MCF 10A (cell line): ENCODE data around the gene NR3C2. TPM values are rescaled to one million over a fixed set of nuclear protein-coding genes. Genes with fewer than 3 reads are reported as not detected.

Experiments used
- BruUV-seq: library from RNA; stranded (reverse); fragments of 400-500 nt; replicated peaks from 2 replicates; lab custom pipeline; 2021; lab: Mats Ljungman, UMichigan
- CTCF ChIA-PET: fragments of 300-600 bp; sonication (Branson Sonifier 250); formaldehyde crosslinking; extraction: SDS; loops from one replicate; lab custom pipeline; 2021; ENCODE audit warnings: antibody characterized with exemption, inconsistent platforms; lab: Yijun Ruan, JAX
- POLR2A ChIA-PET: fragments of 300-600, 350-650 bp; sonication (Branson Sonifier 250); formaldehyde crosslinking; extraction: SDS; loops from one replicate; lab custom pipeline; 2020; ENCODE audit warnings: antibody characterized with exemption, inconsistent platforms; lab: Yijun Ruan, JAX
- DNase-seq: peaks from one replicate; pipeline ENCODE4 v3.0.0-alpha.2; 2018; ENCODE audit not compliant: unreplicated experiment
- H3K27ac Mint-ChIP-seq: one replicate; pipeline ENCODE4 v1.8.0; 2022; ENCODE audit warnings: mild to moderate bottlenecking, low read depth, mixed read lengths; ENCODE audit not compliant: unreplicated experiment
- H3K27me3 Mint-ChIP-seq: one replicate; pipeline ENCODE4 v1.8.0; 2022; ENCODE audit warnings: mixed read lengths; ENCODE audit not compliant: insufficient read depth, unreplicated experiment
- H3K36me3 Mint-ChIP-seq: one replicate; pipeline ENCODE4 v1.8.0; 2022; ENCODE audit warnings: mild to moderate bottlenecking, moderate library complexity, mixed read lengths; ENCODE audit not compliant: insufficient read depth, unreplicated experiment
- H3K4me1 Mint-ChIP-seq: one replicate; pipeline ENCODE4 v1.8.0; 2022; ENCODE audit warnings: mixed read lengths; ENCODE audit not compliant: insufficient read depth, unreplicated experiment
- H3K4me3 Mint-ChIP-seq: one replicate; pipeline ENCODE4 v1.8.0; 2022; ENCODE audit warnings: mild to moderate bottlenecking, moderate library complexity, mixed read lengths; ENCODE audit not compliant: unreplicated experiment
- H3K9me3 Mint-ChIP-seq: one replicate; pipeline ENCODE4 v1.8.0; 2022; ENCODE audit warnings: mixed read lengths; ENCODE audit not compliant: unreplicated experiment
- intact Hi-C: fragments of 100-400 bp; cut with micrococcal nuclease; formaldehyde crosslinking; loops from 2 replicates; pipeline ENCODE4 v1.14.1; 2022
- total RNA-seq: library from RNA; stranded (reverse); gene quantifications from 2 replicates; pipeline ENCODE4 v1.2.3, GENCODE V29; 2022
- TF ChIP-seq, protein P1 (sequence below): fragments of 200-600 bp; IDR thresholded peaks from one replicate; pipeline ENCODE4 v1.8.0; 2022; ENCODE audit warnings: antibody characterized with exemption, mild to moderate bottlenecking; ENCODE audit not compliant: unreplicated experiment

The NR3C2 gene
- total RNA-seq, 1 experiment from 2014 or later, result 0.21 TPM

DNA sequence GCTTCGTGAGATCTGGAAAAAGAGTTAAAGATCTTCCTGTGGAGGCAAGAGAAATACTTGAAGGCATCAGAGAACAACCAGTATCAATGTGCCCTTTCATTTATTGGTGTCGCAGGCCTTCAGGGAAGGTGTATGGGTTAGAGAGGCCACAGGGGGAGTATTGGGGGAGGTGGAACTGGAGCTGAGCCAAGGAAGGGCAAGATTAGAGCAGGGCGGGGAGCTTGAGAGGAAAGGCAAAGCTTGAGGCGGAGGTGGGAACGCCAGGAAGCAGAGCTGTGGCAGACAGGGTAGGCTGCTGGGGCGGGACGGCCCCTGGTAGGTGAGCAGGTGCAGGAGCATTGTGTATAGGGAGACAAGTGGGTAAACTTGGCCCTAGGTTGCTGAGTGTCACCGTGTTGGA, 380.4 kb downstream of the NR3C2 start:
- H3K4me3 Mint-ChIP-seq, result no peak overlapping the region
- TF ChIP-seq, protein P1, sequence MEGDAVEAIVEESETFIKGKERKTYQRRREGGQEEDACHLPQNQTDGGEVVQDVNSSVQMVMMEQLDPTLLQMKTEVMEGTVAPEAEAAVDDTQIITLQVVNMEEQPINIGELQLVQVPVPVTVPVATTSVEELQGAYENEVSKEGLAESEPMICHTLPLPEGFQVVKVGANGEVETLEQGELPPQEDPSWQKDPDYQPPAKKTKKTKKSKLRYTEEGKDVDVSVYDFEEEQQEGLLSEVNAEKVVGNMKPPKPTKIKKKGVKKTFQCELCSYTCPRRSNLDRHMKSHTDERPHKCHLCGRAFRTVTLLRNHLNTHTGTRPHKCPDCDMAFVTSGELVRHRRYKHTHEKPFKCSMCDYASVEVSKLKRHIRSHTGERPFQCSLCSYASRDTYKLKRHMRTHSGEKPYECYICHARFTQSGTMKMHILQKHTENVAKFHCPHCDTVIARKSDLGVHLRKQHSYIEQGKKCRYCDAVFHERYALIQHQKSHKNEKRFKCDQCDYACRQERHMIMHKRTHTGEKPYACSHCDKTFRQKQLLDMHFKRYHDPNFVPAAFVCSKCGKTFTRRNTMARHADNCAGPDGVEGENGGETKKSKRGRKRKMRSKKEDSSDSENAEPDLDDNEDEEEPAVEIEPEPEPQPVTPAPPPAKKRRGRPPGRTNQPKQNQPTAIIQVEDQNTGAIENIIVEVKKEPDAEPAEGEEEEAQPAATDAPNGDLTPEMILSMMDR, result no peak
- no peak for DNase-seq
- H3K9me3 Mint-ChIP-seq, result no peaks in the 10 kb centered on the region
- intact Hi-C loops, result no loop called here
- ChIA-PET CTCF (interaction anchor here (0.8 kb wide), 1 partner anchor 79 kb away, joined by 3 read pairs; no protein-coding TSS in a partner anchor), POLR2A (interaction anchor here (1.2 kb wide), 1 partner anchor 10 kb away, joined by 3 read pairs; no protein-coding TSS in a partner anchor)
- H3K27ac Mint-ChIP-seq, result no peak overlapping the region
- H3K4me1 Mint-ChIP-seq, result peaks cover 11% of the 10 kb centered on the region
- no peaks in the 10 kb centered on the region for H3K27me3 Mint-ChIP-seq
- BruUV-seq, result no TSS peak
- H3K36me3 Mint-ChIP-seq, result peaks cover 42% of the 10 kb centered on the region

DNA sequence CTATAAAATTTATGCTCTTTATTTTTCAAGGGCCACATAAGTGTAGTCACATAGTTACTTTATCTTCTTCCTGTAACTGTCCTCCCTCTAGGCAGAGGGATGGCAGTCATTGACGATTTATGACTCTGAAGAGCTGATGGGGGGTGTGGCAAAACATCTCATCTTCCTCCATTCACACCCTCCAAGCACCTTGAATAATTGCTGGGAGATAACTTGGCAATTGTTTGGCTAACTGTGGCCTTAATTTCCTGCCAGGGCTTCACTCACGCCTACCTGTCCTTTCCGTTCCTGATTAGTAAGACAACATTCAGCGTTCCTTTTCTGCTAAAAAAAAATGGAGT, 381.1 kb downstream of the NR3C2 start:
- H3K27me3 Mint-ChIP-seq, result no peaks in the 10 kb centered on the region
- no peak overlapping the region for H3K4me3 Mint-ChIP-seq
- ChIA-PET POLR2A (interaction anchor here (1.2 kb wide), 1 partner anchor 10 kb away, joined by 3 read pairs; no protein-coding TSS in a partner anchor), CTCF (interaction anchor here (0.8 kb wide), 1 partner anchor 78 kb away, joined by 3 read pairs; no protein-coding TSS in a partner anchor)
- no peak overlapping the region for H3K27ac Mint-ChIP-seq
- H3K9me3 Mint-ChIP-seq, result no peaks in the 10 kb centered on the region
- no TSS peak for BruUV-seq
- H3K4me1 Mint-ChIP-seq, result peaks cover 11% of the 10 kb centered on the region
- DNase-seq, result no peak
- intact Hi-C loops, result no loop called here
- TF ChIP-seq, protein P1, result no peak
- H3K36me3 Mint-ChIP-seq, result peaks cover 42% of the 10 kb centered on the region

DNA sequence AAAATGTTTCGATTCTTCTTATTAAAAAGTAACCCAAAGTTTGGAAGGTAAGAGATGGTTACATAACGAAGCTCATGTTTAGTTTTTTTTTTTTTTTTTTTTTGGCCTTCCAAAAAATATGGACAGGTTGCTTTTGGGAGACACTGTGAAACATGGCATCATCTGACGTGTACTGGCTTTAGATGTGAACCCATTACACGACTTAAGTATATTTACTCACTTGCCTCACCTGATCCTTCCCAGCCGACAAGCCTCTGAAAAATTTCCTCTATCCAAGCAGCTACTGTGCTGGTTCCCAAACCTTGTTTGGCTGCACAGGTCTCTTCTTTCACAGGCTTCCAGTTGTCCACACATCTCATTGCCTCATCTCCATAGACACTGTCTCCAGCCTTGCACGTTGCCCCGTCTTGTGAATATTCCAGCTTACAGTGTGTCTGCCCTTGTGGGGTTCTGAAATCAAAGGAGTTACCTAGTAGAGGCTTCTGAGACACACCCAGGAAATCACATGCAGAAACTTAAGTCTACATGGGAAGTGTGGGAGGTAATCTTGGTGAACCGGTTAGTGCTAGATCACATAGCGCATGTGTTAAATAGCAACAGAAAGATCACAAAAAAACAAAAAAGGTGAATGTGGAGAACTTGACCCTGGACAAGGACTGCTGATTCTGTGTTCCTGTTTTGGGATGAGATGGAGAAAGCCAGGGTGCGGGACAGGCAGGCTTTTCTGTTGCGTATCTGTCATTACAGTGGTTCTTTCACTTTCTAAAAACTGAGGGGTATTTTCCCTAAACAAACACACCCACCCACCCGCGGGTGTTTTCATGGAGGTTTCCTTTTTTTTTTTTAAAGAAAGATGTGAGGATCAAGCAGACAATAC, 381.7 kb downstream of the NR3C2 start:
- DNase-seq, result no peak
- H3K27ac Mint-ChIP-seq, result no peak overlapping the region

More for the DNA sequence above, 381.7 kb downstream of the NR3C2 start:
- no TSS peak for BruUV-seq
- CTCF ChIA-PET, result interaction anchor here (0.7 to 0.8 kb wide), 2 partner anchors 77 to 962 kb away, joined by 3 read pairs; no protein-coding TSS in a partner anchor
- H3K36me3 Mint-ChIP-seq, result peaks cover 38% of the 10 kb centered on the region
- no peak overlapping the region for H3K4me3 Mint-ChIP-seq
- H3K4me1 Mint-ChIP-seq, result peaks cover 11% of the 10 kb centered on the region
- H3K9me3 Mint-ChIP-seq, result no peaks in the 10 kb centered on the region
- TF ChIP-seq, protein P1, result no peak
- no peaks in the 10 kb centered on the region for H3K27me3 Mint-ChIP-seq
- intact Hi-C loops, result no loop called here
- POLR2A ChIA-PET, result interaction anchor here (0.6 kb wide), 1 partner anchor 654 kb away, joined by 3 read pairs; no protein-coding TSS in a partner anchor
